ENCODE data around the gene SLC12A8. TPM values are rescaled to one million over a fixed set of nuclear protein-coding genes. Genes with fewer than 3 reads are reported as not detected.

The SLC12A8 gene
- total and polyA plus RNA-seq, 3 experiments from 2014 or later = 0.91 to 1.0 TPM; not detected in 1

DNA sequence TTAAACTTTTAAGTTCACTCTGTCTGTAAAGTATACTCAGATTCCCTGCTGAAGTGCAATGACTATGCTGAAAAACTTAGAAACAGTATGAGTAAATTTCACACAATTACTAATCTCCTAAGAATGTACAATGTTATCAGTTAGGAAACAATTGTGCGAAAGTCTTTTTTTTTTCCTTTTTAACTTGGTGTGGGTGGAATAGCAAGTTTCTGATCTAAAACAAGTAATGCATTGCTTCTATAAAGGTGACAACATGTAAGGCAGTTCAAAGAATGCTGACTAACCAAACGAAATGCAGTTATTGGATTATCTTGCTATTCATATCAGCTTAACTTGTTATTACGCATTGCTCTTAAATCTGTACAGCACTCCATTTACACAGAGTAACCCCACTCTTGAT lies 19.3 kb upstream of the SLC12A8 start:
- no peaks in the 10 kb centered on the region for H3K27me3 ChIP-seq (ENCODE audit: insufficient read depth, low read length, poor library complexity, severe bottlenecking)
- H3K9me3 Mint-ChIP-seq = no peaks in the 10 kb centered on the region
- no peaks in the 10 kb centered on the region for H3K4me1 ChIP-seq (ENCODE audit: insufficient read depth, low read length)
- no peak for DNase-seq
- POLR2A ChIA-PET = no interaction called here
- no peaks in the 10 kb centered on the region for H3K27me3 Mint-ChIP-seq
- H3K4me3 ChIP-seq (ENCODE audit: low read length) = no peak overlapping the region
- peaks cover 17 to 65% (median 24%) of the 10 kb centered on the region in 3 donors for H3K36me3 Mint-ChIP-seq
- no peaks in the 10 kb centered on the region for H3K9me3 ChIP-seq (ENCODE audit: low read length)
- H3K27ac ChIP-seq (ENCODE audit: low read depth, low read length) = no peak overlapping the region
- H3K27ac Mint-ChIP-seq = no peak overlapping the region
- peaks cover 16% of the 10 kb centered on the region for H3K36me3 ChIP-seq (ENCODE audit: insufficient read depth, low read length)
- peaks cover 0 to 4% (median 2%) of the 10 kb centered on the region in 3 donors for H3K4me1 Mint-ChIP-seq
- no peak overlapping the region for H3K4me3 Mint-ChIP-seq
- CTCF ChIA-PET = no interaction called here

DNA sequence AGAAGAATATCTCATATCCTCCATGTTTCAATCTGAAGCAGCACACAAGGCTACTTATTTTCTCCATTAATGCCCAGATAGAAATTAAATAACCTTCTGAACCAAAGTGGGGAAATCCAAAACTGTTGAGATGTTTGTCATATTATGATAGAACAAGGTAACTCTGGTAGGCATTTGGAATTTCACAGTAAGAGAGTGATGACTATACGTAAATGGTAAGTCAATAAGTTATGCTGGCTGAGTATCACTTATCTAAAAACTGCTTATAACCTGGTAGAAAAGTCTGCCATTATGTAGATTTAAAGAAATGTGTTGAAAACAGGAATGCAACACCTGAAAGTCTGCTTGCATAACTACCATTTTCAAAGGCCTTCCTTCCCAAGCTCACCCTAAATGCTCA lies 17.2 kb upstream of the SLC12A8 start:
- H3K27me3 Mint-ChIP-seq = no peaks in the 10 kb centered on the region
- no peaks in the 10 kb centered on the region for H3K4me1 Mint-ChIP-seq
- Histone ChIP-seq H3K4me3 (ENCODE audit: low read length) (no peak overlapping the region), H3K27ac (ENCODE audit: low read depth, low read length) (no peak overlapping the region), H3K4me1 (ENCODE audit: insufficient read depth, low read length) (no peaks in the 10 kb centered on the region), H3K36me3 (ENCODE audit: insufficient read depth, low read length) (peaks cover 16% of the 10 kb centered on the region), H3K27me3 (ENCODE audit: insufficient read depth, low read length, poor library complexity, severe bottlenecking) (no peaks in the 10 kb centered on the region), H3K9me3 (ENCODE audit: low read length) (no peaks in the 10 kb centered on the region)
- no peak for DNase-seq
- H3K4me3 Mint-ChIP-seq = no peak overlapping the region
- POLR2A ChIA-PET = interaction anchor here (0.6 kb wide), 1 partner anchor 77 kb away, joined by 5 read pairs; no protein-coding TSS in a partner anchor
- H3K27ac Mint-ChIP-seq = no peak overlapping the region
- peaks cover 9 to 57% (median 10%) of the 10 kb centered on the region in 3 donors for H3K36me3 Mint-ChIP-seq
- CTCF ChIA-PET = no interaction called here
- H3K9me3 Mint-ChIP-seq = no peaks in the 10 kb centered on the region

DNA sequence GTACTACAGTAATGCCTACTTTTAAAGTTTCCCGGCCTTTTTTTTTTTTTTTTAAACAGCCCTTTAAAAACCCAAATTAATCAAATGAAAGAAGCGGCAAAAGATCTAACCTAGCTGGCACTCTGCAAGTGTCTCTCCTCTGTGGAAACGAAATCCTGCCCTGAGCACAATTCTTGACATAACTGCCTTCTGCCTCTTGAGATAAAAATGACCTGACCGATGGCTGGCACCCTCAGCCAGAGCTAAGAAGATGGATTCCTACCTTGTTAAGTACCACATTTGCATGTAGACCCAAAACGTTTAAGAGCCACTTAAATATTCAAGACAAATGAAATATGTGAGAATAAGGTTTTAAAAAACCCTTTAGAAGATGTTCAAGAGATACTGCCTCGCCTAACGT lies 16.6 kb upstream of the SLC12A8 start:
- H3K4me3 Mint-ChIP-seq = no peak overlapping the region
- H3K36me3 Mint-ChIP-seq = peaks cover 9 to 57% (median 10%) of the 10 kb centered on the region in 3 donors
- Histone ChIP-seq H3K4me1 (ENCODE audit: insufficient read depth, low read length) (no peaks in the 10 kb centered on the region), H3K9me3 (ENCODE audit: low read length) (no peaks in the 10 kb centered on the region), H3K27ac (ENCODE audit: low read depth, low read length) (no peak overlapping the region), H3K4me3 (ENCODE audit: low read length) (no peak overlapping the region), H3K36me3 (ENCODE audit: insufficient read depth, low read length) (peaks cover 16% of the 10 kb centered on the region), H3K27me3 (ENCODE audit: insufficient read depth, low read length, poor library complexity, severe bottlenecking) (no peaks in the 10 kb centered on the region)
- no peaks in the 10 kb centered on the region for H3K27me3 Mint-ChIP-seq
- POLR2A ChIA-PET = interaction anchor here (0.6 kb wide), 1 partner anchor 78 kb away, joined by 5 read pairs; no protein-coding TSS in a partner anchor
- CTCF ChIA-PET = no interaction called here
- no peaks in the 10 kb centered on the region for H3K9me3 Mint-ChIP-seq
- peaks cover 0 to under 1% (median 0%) of the 10 kb centered on the region in 3 donors for H3K4me1 Mint-ChIP-seq
- H3K27ac Mint-ChIP-seq = no peak overlapping the region
- no peak for DNase-seq

DNA sequence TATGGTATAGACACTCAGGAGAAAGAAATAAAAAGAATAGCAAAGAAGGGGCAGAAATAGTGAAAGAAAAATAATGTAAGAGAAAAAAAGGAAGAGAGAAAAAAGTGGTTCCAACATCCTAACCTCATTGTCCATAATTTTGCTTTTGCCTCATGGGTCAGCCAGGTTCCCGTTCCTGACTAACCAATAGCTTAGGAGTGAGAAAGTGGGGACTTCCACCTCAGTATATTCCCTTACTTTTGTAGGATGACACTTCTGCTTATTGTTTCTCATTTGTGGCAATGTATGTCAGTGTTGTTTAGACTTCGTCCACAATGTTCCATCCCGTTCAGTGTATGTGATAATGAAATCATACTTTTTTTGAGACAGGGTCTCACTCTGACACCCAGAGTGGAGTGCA lies 9.3 kb upstream of the SLC12A8 start:
- Mint-ChIP-seq H3K4me1 (peaks cover 17 to 21% (median 19%) of the 10 kb centered on the region in 3 donors), H3K27ac (peak overlapping the region in 1 of 8 donors; percentile 26), H3K4me3 (no peak overlapping the region), H3K9me3 (no peaks in the 10 kb centered on the region), H3K27me3 (peaks cover 0 to 1% of the 10 kb centered on the region in 2 donors), H3K36me3 (peaks cover 0 to 3% (median under 1%) of the 10 kb centered on the region in 3 donors)
- Histone ChIP-seq H3K4me1 (ENCODE audit: insufficient read depth, low read length) (no peaks in the 10 kb centered on the region), H3K27ac (ENCODE audit: low read depth, low read length) (no peak overlapping the region), H3K4me3 (ENCODE audit: low read length) (no peak overlapping the region), H3K36me3 (ENCODE audit: insufficient read depth, low read length) (no peaks in the 10 kb centered on the region), H3K27me3 (ENCODE audit: insufficient read depth, low read length, poor library complexity, severe bottlenecking) (no peaks in the 10 kb centered on the region), H3K9me3 (ENCODE audit: low read length) (no peaks in the 10 kb centered on the region)
- CTCF ChIA-PET = no interaction called here
- POLR2A ChIA-PET = interaction anchor here (0.6 kb wide), 1 partner anchor 203 kb away, joined by 11 read pairs; no protein-coding TSS in a partner anchor
- DNase-seq = no peak

DNA sequence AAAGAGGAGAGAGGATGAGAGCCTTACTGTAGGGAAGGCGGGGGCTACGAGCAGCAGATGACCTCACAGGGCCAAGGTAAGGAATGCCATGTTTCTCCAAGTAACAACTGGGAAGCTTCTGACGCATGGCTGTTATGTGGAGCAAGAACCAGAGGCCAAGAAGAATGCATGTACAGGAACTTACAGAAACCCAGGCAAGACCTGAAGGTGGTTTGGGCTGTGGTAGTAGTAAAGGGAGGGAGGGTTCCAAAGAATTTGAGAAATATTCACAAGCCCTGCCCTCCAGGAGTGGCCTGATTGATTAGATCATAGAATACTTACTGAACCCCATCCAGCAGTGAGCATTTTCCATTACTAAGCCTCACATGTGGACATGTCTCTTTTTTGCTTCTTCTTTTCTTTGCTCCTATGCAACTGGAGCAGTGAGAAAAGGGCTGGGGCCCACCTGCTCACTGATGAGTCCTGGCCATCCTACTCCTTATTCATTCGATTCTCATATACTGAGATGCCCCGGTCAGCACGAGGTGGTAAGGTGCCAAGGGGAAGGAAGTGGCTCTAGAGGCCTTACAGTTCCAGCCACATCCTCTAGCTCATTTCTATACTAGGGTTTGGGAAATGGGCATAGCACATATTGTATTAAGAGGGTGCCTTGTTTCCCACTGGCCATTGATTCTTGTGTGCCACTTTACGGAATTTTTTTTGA lies 8.3 kb upstream of the SLC12A8 start:
- Histone ChIP-seq H3K36me3 (ENCODE audit: insufficient read depth, low read length) (no peaks in the 10 kb centered on the region), H3K4me3 (ENCODE audit: low read length) (no peak overlapping the region), H3K9me3 (ENCODE audit: low read length) (no peaks in the 10 kb centered on the region), H3K4me1 (ENCODE audit: insufficient read depth, low read length) (no peaks in the 10 kb centered on the region), H3K27me3 (ENCODE audit: insufficient read depth, low read length, poor library complexity, severe bottlenecking) (no peaks in the 10 kb centered on the region), H3K27ac (ENCODE audit: low read depth, low read length) (no peak overlapping the region)
- no peak overlapping the region for H3K4me3 Mint-ChIP-seq
- DNase-seq = no peak
- POLR2A ChIA-PET = no interaction called here
- CTCF ChIA-PET = no interaction called here
- H3K27ac Mint-ChIP-seq = peak overlapping the region in 2 of 8 donors; percentile 12 to 23
- peaks cover 17 to 21% (median 19%) of the 10 kb centered on the region in 3 donors for H3K4me1 Mint-ChIP-seq
- H3K36me3 Mint-ChIP-seq = no peaks in the 10 kb centered on the region
- H3K9me3 Mint-ChIP-seq = no peaks in the 10 kb centered on the region
- peaks cover 0 to 1% of the 10 kb centered on the region in 2 donors for H3K27me3 Mint-ChIP-seq

DNA sequence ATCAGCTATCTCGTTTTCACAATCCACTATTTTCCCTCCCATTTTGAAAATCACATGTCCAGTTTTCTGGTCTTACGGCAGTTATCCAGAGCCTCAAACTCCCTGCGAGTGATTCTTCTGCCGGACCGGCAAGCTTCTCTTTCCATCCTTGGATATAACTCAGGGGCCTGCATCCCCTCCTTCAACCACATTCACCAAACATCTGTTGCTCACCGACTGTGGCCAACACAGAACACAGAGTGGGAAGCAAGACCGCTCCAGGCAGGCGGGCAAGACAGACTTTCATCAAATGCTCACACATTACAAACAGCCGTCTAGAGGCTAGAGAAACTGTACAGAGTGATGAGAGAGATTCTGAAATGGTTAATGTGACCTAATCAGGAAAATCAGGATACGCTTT lies 7.6 kb upstream of the SLC12A8 start:
- Mint-ChIP-seq H3K27me3 (peaks cover 0 to 1% of the 10 kb centered on the region in 2 donors), H3K4me3 (no peak overlapping the region), H3K36me3 (no peaks in the 10 kb centered on the region), H3K4me1 (peaks cover 17 to 21% (median 19%) of the 10 kb centered on the region in 3 donors), H3K27ac (peak overlapping the region in 1 of 8 donors; percentile 3), H3K9me3 (no peaks in the 10 kb centered on the region)
- ChIA-PET POLR2A (no interaction called here), CTCF (no interaction called here)
- no peak overlapping the region for H3K27ac ChIP-seq (ENCODE audit: low read depth, low read length)
- H3K27me3 ChIP-seq (ENCODE audit: insufficient read depth, low read length, poor library complexity, severe bottlenecking) = no peaks in the 10 kb centered on the region
- H3K4me3 ChIP-seq (ENCODE audit: low read length) = no peak overlapping the region
- no peaks in the 10 kb centered on the region for H3K4me1 ChIP-seq (ENCODE audit: insufficient read depth, low read length)
- no peaks in the 10 kb centered on the region for H3K36me3 ChIP-seq (ENCODE audit: insufficient read depth, low read length)
- no peak for DNase-seq
- H3K9me3 ChIP-seq (ENCODE audit: low read length) = no peaks in the 10 kb centered on the region

DNA sequence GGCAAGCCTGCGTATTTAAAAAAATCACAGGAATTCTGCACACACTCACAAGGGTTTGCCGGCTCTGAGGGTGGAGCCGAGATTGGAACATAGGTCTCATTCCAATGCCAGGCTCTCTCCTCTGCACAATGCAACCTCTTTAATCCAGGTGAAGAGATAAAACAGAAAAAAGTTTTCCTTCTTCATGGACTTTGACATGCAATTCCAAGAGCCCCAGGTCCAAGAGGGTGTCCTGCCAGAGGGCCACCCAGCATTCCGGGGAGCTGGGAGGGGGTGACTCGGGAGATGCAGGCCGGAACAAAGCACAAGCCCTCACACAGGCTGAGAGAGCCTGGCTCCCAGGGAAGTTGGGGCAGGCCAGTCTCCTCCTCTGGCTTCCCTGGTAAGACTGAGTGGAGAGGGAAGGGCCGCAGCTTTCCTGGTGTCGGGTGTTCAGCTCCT lies 6.7 kb upstream of the SLC12A8 start:
- no peak for DNase-seq
- Histone ChIP-seq H3K4me3 (ENCODE audit: low read length) (no peak overlapping the region), H3K9me3 (ENCODE audit: low read length) (no peaks in the 10 kb centered on the region), H3K4me1 (ENCODE audit: insufficient read depth, low read length) (peaks cover 5% of the 10 kb centered on the region), H3K27ac (ENCODE audit: low read depth, low read length) (no peak overlapping the region), H3K27me3 (ENCODE audit: insufficient read depth, low read length, poor library complexity, severe bottlenecking) (no peaks in the 10 kb centered on the region), H3K36me3 (ENCODE audit: insufficient read depth, low read length) (no peaks in the 10 kb centered on the region)
- ChIA-PET POLR2A (no interaction called here), CTCF (no interaction called here)
- Mint-ChIP-seq H3K9me3 (no peaks in the 10 kb centered on the region), H3K4me1 (peaks cover 22 to 28% (median 28%) of the 10 kb centered on the region in 3 donors), H3K36me3 (no peaks in the 10 kb centered on the region), H3K27ac (no peak overlapping the region), H3K4me3 (no peak overlapping the region), H3K27me3 (peaks cover 6 to 8% of the 10 kb centered on the region in 2 donors)

DNA sequence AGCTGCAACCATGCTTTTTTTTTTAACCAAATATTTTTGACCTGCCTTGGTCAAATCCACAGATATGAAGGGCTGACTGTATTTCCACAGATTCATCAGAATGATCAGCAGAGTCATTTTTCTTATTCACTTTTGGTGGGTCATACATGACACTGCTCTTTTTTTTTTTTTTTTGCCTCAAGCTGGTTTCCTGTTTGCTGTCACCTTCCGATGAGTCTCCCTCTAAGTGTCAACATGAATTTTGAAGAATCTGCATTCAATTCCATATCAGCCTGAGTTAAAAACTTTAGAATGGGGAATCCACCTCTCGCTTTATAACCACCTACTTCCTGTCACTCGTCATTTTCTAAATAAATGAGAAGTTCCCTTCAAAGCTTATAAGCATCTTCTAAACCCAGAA lies 2.2 kb upstream of the SLC12A8 start:
- peak overlapping the region in 1 of 8 donors; percentile 13 for H3K27ac Mint-ChIP-seq
- POLR2A ChIA-PET = interaction anchor here (0.6 kb wide), 1 partner anchor 13 kb away, joined by 5 read pairs; no protein-coding TSS in a partner anchor
- H3K27me3 Mint-ChIP-seq = peaks cover 35 to 42% of the 10 kb centered on the region in 2 donors

More for the DNA sequence above, 2.2 kb upstream of the SLC12A8 start:
- Histone ChIP-seq H3K27me3 (ENCODE audit: insufficient read depth, low read length, poor library complexity, severe bottlenecking) (peaks cover 27% of the 10 kb centered on the region), H3K36me3 (ENCODE audit: insufficient read depth, low read length) (no peaks in the 10 kb centered on the region), H3K4me3 (ENCODE audit: low read length) (no peak overlapping the region), H3K4me1 (ENCODE audit: insufficient read depth, low read length) (peaks cover 7% of the 10 kb centered on the region), H3K9me3 (ENCODE audit: low read length) (no peaks in the 10 kb centered on the region), H3K27ac (ENCODE audit: low read depth, low read length) (no peak overlapping the region)
- Mint-ChIP-seq H3K4me3 (no peak overlapping the region), H3K36me3 (peaks cover 0 to 1% (median 0%) of the 10 kb centered on the region in 3 donors), H3K4me1 (peaks cover 11 to 29% (median 19%) of the 10 kb centered on the region in 3 donors), H3K9me3 (no peaks in the 10 kb centered on the region)
- CTCF ChIA-PET = no interaction called here
- DNase-seq = peak in 1 of 5 donors; percentile 8
